Hematopoietic multipotent progenitor cell treated with erythropoietin and hydrocortisone succinate and interleukin-3 and kit ligand, for 15 days (in vitro differentiated cells): ENCODE results near the gene DNAJC13.

Experiments
- DNase-seq: peaks from one replicate; pipeline ENCODE4 v3.0.0-alpha.2; 2015; ENCODE audit warnings: low spot score

The DNAJC13 gene

GRCh38 chr3:132486099-132486498, 68.8 kb downstream of the DNAJC13 start:
- DNase-seq: no peak

- DNase-seq: no peak
These were observed 70.8 kb downstream of the DNAJC13 start for GRCh38 chr3:132488151-132488550.

- no peak for DNase-seq
These were observed 81.8 kb downstream of the DNAJC13 start for GRCh38 chr3:132499071-132499470.

GRCh38 chr3:132503559-132503958, 86.3 kb downstream of the DNAJC13 start:
- DNase-seq: no peak

DNA sequence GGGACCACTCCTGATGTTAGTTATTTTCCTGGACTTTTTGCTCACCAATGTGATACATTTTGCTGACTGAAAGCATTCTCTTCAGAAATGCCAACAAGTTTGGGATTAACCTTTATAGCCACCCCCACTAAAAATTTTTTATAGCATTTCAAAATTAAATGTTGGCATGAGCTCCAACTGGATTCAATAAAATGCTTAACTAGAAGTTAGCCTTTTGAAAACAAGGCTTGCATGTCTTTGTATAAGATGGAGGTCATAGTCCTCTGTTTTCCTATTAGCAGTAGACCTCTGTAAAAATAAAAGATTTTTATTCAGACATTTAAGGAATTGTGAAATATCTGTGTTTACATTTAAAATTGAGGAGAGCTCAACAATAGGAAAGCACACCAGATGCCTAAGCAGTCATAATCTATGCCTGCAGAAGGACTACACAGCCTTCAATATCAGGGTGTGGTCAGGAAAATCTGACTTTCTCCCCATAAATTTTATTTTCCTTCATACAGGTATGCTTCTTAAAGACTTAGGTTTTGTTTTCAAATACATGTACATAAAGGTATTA, 87.2 kb downstream of the DNAJC13 start:
- DNase-seq: no peak

DNA sequence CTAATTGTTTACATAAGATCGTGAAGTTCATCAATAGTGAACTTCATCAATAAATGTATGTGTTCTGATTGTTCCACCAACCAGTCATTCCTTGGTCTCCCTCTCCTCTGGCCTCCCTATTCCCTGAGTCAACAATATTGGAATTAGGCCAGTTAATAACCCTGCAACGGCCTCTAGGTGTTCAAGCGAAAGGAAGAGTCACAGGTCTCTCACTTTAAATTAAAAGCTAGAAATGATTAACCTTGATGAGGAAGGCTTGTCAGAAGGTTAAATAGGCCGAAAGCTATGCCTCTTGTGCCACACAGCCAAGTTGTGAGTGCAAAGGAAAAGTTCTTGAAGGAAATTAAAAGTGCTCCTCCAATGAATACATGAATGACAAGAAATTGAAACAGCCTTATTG, 90.4 kb downstream of the DNAJC13 start:
- no peak for DNase-seq

DNA sequence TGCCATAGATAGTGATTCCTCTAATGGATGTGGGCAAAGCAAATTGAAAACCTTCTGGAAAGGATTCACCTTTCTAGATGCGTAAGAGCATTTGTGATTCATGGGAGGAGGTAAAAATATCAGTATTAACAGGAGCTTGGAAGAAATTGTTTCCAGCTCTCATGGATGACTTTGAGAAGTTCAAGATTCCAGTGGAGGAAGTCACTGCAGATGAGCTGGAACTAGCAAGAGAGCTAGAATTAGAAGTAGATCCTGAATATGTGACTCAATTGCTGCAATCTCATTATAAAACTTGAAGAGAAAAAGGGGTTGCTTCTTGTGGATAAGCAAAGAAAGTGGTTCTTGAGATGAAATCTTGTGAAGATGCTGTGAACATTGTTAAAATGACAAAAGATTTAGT, 91.8 kb downstream of the DNAJC13 start:
- DNase-seq: no peak

GRCh38 chr3:132509506-132509905, 92.2 kb downstream of the DNAJC13 start:
- no peak for DNase-seq

GRCh38 chr3:132513057-132513456, 95.8 kb downstream of the DNAJC13 start:
- no peak for DNase-seq

GRCh38 chr3:132517311-132517710, 100.0 kb downstream of the DNAJC13 start:
- no peak for DNase-seq

- DNase-seq: no peak
These were observed 102.6 kb downstream of the DNAJC13 start for GRCh38 chr3:132519914-132520313.

DNA sequence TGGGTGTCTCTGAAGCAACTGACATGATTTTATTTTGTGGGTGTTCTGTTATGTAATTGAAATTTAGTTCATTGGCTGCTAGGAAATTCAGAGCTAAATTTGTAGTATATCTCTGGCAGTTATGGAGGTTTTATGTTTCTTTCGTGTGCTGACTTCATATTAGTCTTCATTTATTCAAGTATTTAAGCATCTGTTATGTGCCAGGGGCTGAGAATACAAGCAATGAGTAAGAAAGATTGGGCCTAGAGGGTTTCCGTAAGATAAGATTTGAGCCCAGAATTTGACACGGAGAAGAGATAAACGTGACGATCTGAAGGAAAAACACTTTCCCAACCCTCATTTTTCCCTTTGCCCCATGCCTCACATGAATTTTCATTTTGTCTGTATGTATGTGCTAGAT, 104.6 kb downstream of the DNAJC13 start:
- DNase-seq: no peak

DNA sequence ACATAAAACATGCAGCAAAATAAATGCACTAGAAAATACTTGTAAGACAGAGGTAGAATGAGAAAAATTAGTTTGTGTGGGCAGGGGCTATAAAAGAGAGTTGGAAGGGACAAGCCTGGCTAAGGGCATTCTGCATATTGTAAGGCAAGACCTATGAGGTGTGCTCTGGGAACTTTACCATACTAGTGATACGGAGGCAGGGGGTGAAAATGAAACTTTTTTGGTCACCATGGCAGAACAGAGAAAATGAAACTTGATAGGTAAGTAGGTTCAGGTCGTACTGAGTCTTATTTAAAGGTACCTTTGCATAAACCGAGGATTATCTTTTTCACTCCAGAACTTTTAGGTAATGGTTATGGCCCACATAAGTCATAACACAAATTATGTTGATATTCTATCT, 105.1 kb downstream of the DNAJC13 start:
- DNase-seq: no peak

DNA sequence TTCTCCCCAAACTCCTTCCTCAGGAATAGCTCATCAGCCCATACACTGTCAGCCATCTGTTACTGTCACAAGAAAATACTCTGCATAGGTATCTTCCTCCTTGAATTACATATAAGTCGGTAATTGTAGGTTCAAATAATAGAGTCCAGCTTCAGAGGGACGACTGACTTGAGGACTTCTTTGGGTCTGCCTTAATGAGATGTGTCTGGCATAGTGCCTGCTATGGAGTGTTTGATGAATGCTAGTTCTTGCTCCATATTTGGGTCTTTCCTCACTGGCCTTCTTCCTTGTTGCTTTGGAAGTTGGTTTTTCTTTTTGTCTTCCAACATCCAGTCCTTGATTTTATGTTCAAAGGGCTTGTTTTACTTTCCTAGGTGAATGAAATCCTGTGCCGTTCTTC, 113.3 kb downstream of the DNAJC13 start:
- DNase-seq: no peak

GRCh38 chr3:132535575-132536441, 118.5 kb downstream of the DNAJC13 start:
- DNase-seq: peak; percentile 64

DNA sequence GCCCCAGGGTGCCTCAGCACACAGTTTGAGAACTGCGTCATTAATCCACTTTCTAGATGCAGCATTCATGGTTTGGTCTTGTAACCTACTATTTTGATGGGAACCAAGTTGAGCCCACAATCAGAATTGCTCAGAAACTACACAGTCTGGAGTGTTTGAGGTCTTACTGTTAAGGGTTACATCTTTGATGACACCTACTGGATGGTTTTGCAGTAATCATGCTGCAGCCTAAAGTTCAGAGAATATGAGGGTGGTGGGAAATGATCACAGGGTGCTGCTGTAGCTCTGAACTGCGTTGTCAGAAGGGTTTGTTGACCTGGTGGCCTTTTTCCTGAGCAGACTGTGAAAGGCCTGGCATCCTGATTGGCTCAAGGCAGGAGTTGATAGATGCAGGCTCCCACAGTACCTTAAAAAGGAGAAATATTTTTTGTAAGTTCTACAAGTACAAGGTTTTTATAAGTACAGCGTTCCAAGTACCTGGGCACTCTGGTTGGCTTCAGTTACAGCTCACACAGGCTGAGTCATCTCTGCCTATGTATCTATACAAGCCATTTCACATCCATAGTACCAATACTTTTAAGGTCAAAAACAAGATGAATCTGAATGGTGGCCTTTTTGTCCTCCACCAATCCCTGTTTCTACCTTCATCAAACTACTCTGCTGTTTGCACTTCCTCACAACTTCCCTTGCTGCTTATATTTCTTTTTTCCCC, 119.3 kb downstream of the DNAJC13 start:
- no peak for DNase-seq

GRCh38 chr3:132537297-132537696, 120.0 kb downstream of the DNAJC13 start:
- DNase-seq: no peak

DNA sequence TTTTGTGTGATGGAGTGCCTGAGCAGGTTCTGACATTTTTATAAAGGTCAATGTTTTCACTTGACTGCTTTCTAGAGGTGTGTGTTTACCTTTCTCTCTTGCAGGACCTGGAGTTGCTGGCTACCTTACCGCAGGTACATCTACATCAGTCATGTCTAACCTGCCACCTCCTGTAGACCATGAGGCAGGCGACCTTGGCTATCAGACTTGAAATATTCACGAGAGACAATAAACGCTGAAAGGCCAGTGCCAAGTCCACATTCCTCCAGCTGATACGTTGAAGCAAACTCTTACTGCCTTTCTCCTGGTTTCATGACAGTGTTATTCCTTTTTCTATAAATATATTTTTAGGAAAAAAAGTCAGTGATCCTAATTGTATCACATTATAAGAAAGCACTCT, 120.8 kb downstream of the DNAJC13 start:
- no peak for DNase-seq

DNA sequence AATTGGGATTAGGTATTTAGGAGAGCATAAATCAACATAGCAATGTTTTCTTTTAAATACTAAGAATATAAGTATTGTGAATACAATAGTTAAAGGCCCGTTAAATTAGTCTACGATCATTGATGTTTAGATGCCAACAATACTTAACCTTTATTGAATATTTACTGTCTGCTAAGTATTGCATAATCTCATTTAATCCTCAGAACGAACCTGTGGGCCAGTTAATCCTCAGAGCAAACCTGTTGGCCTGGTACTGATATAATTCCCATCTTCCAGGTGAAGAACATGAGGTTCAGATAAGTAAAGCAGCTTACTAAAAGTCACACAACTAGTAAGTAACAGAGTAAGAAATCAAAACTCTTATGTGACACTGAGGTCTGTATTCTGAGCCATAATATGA, 122.4 kb downstream of the DNAJC13 start:
- DNase-seq: no peak

- DNase-seq: no peak
These were observed 125.3 kb downstream of the DNAJC13 start for GRCh38 chr3:132542577-132542976.

DNA sequence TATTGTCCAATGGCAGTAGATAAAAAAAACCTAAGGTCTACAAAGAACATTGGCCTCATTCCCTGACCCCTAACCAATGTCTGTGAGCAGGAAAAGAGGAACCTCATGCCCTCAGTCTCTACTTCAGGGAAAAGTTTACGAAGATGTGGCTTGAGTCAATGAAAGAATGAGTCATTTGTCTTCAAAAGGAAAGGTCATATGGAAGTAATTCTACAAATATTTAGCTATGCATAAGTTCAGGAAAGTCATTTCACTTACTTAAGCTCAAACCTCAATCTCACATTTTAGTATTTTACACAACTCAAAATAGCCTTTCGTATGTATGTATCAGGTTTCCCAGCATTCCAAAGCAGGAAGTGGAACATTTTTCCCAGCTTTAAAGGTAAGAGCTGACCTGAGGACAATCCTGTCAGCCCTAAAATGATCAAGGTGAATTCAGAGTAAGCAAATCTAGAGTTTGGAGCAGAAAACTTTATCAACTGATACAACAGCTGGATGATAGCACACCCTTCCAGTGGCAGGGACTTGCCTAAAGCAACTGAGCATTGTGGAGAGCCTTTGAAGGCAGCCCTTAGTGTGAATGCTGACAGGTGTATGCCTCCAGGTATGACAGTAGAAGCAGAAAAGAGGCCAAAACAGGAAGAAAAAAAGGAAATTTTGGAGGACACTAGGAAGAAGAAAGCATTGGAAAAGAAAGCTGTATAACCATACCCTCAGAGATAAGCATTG, 125.9 kb downstream of the DNAJC13 start:
- DNase-seq: no peak

- DNase-seq: no peak
These were observed 126.8 kb downstream of the DNAJC13 start for GRCh38 chr3:132544130-132544529.

- DNase-seq: no peak
These were observed 128.2 kb downstream of the DNAJC13 start for GRCh38 chr3:132545471-132545870.
